PC-9 (cell line): ENCODE data around the gene MRTO4. TPM values are rescaled to one million over a fixed set of nuclear protein-coding genes. Genes with fewer than 3 reads are reported as not detected.
"Not testable (repeated sequence)": the region's sequence is repeated elsewhere in the genome, so short reads cannot be mapped to it uniquely, and the experiment has no call there.

Experiments used
- BruUV-seq: library from RNA; stranded (reverse); fragments of 400-500 nt; replicated peaks from 2 replicates; lab custom pipeline; 2021; lab: Mats Ljungman, UMichigan
- CTCF ChIA-PET: fragments of 300-600 bp; sonication (Branson Sonifier 250); formaldehyde crosslinking; loops from one replicate; lab custom pipeline; 2022; ENCODE audit warnings: antibody characterized with exemption; lab: Charles Lee
- POLR2A ChIA-PET: fragments of 300-600 bp; sonication (Branson Sonifier 250); formaldehyde crosslinking; loops from one replicate; lab custom pipeline; 2022; ENCODE audit warnings: antibody characterized with exemption; ENCODE audit not compliant: unreplicated experiment; lab: Charles Lee
- DNase-seq, 2 experiments: peaks; one replicate each; pipeline versions ENCODE4 v3.0.0 to v3.0.0-alpha.2; 2015 to 2022; ENCODE audit warnings: mixed read lengths in 1 of 2
- H2AFZ ChIP-seq: fragments of 200-600 bp; sonication (generic); 2 replicates; pipeline ENCODE4 v1.8.1; 2017; ENCODE audit warnings: antibody characterized with exemption
- H3F3A ChIP-seq: fragments of 200-600 bp; sonication (generic); 2 replicates; pipeline ENCODE4 v1.8.1; 2017; ENCODE audit warnings: antibody characterized with exemption, mild to moderate bottlenecking, low read depth; ENCODE audit not compliant: insufficient read depth
- H3K27ac ChIP-seq: fragments of 200-600 bp; sonication (generic); 2 replicates; pipeline ENCODE4 v1.6.1; 2016; ENCODE audit warnings: mixed run types
- H3K27me3 ChIP-seq: fragments of 200-600 bp; sonication (generic); 2 replicates; pipeline ENCODE4 v1.6.1; 2016; ENCODE audit warnings: low read depth, mixed run types; ENCODE audit not compliant: insufficient read depth
- H3K36me3 ChIP-seq: fragments of 200-600 bp; sonication (generic); 2 replicates; pipeline ENCODE4 v1.6.1; 2016; ENCODE audit warnings: low read depth, mixed run types
- H3K4me1 ChIP-seq: fragments of 200-600 bp; sonication (generic); replicated peaks from 2 replicates; pipeline ENCODE4 v1.6.1; 2016; ENCODE audit warnings: mixed run types; ENCODE audit not compliant: insufficient read depth
- H3K4me2 ChIP-seq: fragments of 200-600 bp; sonication (generic); 2 replicates; pipeline ENCODE4 v1.6.1; 2017; ENCODE audit warnings: mixed run types
- H3K4me3 ChIP-seq: fragments of 200-600 bp; sonication (generic); 2 replicates; pipeline ENCODE4 v1.6.1; 2016; ENCODE audit warnings: mixed run types
- H3K79me2 ChIP-seq: fragments of 200-600 bp; sonication (generic); 2 replicates; pipeline ENCODE4 v1.6.1; 2017; ENCODE audit warnings: low read depth, mixed run types
- H3K9me2 ChIP-seq: fragments of 200-600 bp; sonication (generic); 2 replicates; pipeline ENCODE4 v1.8.1; 2017; ENCODE audit warnings: mild to moderate bottlenecking; ENCODE audit not compliant: insufficient read depth
- H3K9me3 ChIP-seq: fragments of 200-600 bp; sonication (generic); 2 replicates; pipeline ENCODE4 v1.8.1; 2016; ENCODE audit warnings: low read depth; ENCODE audit not compliant: insufficient read depth
- H4K20me1 ChIP-seq: fragments of 200-600 bp; sonication (generic); 2 replicates; pipeline ENCODE4 v1.8.1; 2017; ENCODE audit not compliant: insufficient read depth
- EZH2 ChIP-seq: fragments of 200-600 bp; sonication (generic); IDR thresholded peaks from 2 replicates; pipeline ENCODE4 v1.8.0; 2017; ENCODE audit warnings: antibody characterized with exemption, low read depth
- intact Hi-C: fragments of 100-400 bp; cut with micrococcal nuclease; formaldehyde crosslinking; loops from one replicate; pipeline ENCODE4 v1.10.0; 2022; ENCODE audit not compliant: unreplicated experiment
- total RNA-seq: library from RNA; stranded (reverse); gene quantifications from 2 replicates; pipeline ENCODE4 v1.2.3, GENCODE V29; 2021
- TF ChIP-seq, protein P1 (sequence below): fragments of 200-600 bp; sonication (generic); conservative IDR thresholded peaks from 2 replicates; pipeline ENCODE4 v1.6.1; 2017; ENCODE audit warnings: mixed run types, antibody characterized with exemption, mild to moderate bottlenecking, moderate library complexity

The MRTO4 gene
- total RNA-seq, 1 experiment from 2014 or later: 29.0 TPM

DNA sequence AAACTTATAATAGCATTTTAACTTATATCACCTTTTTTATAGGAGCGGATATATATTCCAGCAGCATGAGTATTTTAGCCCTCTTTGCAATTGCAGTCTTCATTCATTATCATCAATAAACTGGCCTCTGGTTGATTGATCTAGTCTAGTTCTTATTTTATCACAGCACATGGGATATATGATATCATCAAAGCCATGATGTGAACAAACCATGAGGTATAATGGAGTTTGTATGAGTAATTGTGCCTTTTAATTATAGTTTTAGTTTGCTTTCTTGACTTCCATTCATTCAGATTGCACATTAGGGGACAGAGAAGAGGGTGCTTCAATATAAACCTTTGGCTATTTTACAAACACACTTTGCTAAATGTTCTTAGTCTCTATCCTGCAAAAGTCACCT lies 38.0 kb upstream of the MRTO4 start:
- Histone ChIP-seq H3K9me2 (no peaks in the 10 kb centered on the region), H3K36me3 (peaks cover 11% of the 10 kb centered on the region; the same call in 1 of the 2 replicates), H3K4me1 (peaks cover 15% of the 10 kb centered on the region), H2AFZ (no peak overlapping the region), H3K4me3 (no peak overlapping the region), H4K20me1 (peaks cover 5% of the 10 kb centered on the region), H3K27ac (no peak overlapping the region), H3F3A (peaks cover 11% of the 10 kb centered on the region; the same call in 1 of the 2 replicates), H3K4me2 (no peak overlapping the region), H3K9me3 (no peaks in the 10 kb centered on the region), H3K27me3 (no peaks in the 10 kb centered on the region), H3K79me2 (peaks cover 39% of the 10 kb centered on the region)
- ChIA-PET POLR2A (no interaction called here), CTCF (no interaction called here)
- intact Hi-C loops: no loop called here
- BruUV-seq: no TSS peak
- TF ChIP-seq, protein P1, sequence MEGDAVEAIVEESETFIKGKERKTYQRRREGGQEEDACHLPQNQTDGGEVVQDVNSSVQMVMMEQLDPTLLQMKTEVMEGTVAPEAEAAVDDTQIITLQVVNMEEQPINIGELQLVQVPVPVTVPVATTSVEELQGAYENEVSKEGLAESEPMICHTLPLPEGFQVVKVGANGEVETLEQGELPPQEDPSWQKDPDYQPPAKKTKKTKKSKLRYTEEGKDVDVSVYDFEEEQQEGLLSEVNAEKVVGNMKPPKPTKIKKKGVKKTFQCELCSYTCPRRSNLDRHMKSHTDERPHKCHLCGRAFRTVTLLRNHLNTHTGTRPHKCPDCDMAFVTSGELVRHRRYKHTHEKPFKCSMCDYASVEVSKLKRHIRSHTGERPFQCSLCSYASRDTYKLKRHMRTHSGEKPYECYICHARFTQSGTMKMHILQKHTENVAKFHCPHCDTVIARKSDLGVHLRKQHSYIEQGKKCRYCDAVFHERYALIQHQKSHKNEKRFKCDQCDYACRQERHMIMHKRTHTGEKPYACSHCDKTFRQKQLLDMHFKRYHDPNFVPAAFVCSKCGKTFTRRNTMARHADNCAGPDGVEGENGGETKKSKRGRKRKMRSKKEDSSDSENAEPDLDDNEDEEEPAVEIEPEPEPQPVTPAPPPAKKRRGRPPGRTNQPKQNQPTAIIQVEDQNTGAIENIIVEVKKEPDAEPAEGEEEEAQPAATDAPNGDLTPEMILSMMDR: no peak
- no peak for TF ChIP-seq EZH2
- DNase-seq: no peak

DNA sequence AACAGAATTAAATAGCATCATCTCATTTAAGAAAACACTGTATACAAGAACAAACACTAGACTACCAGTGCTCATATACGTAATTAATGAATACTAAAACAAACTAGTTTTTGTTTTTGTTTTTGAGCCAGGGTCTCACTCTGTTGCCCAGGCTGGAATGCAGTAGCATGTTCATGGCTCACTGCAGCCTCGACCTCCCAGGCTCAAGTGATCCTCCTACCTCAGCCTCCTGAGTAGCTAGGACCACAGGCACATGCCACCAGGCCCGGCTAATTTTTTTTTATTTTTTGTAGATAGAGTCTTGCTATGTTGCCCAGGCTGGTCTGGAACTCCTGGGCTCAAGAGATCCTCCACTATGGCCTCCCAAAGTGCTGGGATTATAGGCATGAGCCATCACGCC lies 35.0 kb upstream of the MRTO4 start:
- peaks cover 14% of the 10 kb centered on the region; the same call in 1 of the 2 replicates for H3K36me3 ChIP-seq

DNA sequence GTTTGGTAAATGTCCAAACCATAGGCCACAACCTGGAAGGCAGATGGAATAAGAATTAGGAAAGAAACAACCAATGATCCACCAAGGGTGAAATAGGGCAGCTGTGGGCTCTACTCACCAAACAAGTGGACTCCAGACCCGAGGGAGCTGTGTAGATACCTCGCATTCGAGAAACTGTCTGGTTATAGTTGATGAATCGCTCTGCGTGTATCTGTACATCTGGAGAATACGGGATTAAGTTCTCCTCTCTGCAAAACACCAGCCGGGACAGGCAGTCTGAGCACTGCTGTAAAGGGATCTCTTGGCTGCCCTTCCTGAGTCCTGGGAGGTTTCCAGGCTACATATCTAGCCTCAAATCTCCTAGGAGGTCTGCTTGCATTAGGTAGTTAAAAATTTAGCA lies 32.2 kb upstream of the MRTO4 start:
- Histone ChIP-seq H3K27ac (no peak overlapping the region), H3K9me2 (no peaks in the 10 kb centered on the region), H2AFZ (no peak overlapping the region), H3K79me2 (no peaks in the 10 kb centered on the region), H3K9me3 (no peaks in the 10 kb centered on the region), H3K4me3 (no peak overlapping the region), H3F3A (no peaks in the 10 kb centered on the region), H3K4me2 (no peak overlapping the region), H4K20me1 (no peaks in the 10 kb centered on the region), H3K27me3 (no peaks in the 10 kb centered on the region), H3K4me1 (no peaks in the 10 kb centered on the region), H3K36me3 (peaks cover 14% of the 10 kb centered on the region; the same call in 1 of the 2 replicates)
- DNase-seq: no peak
- TF ChIP-seq EZH2: no peak
- TF ChIP-seq, protein P1: no peak
- ChIA-PET CTCF (no interaction called here), POLR2A (no interaction called here)
- BruUV-seq: no TSS peak
- intact Hi-C loops: no loop called here

More for the DNA sequence above, 35.0 kb upstream of the MRTO4 start:
- H3K4me1 ChIP-seq, H3K9me3 ChIP-seq, H2AFZ ChIP-seq, intact Hi-C loops, H3K27ac ChIP-seq, BruUV-seq, H3K4me2 ChIP-seq, H3F3A ChIP-seq, H3K9me2 ChIP-seq, H3K27me3 ChIP-seq, DNase-seq, POLR2A ChIA-PET, H3K4me3 ChIP-seq, H4K20me1 ChIP-seq: not testable (repeated sequence)
- CTCF ChIA-PET: interaction anchor here (0.6 kb wide), 1 partner anchor 125 kb away, joined by 8 read pairs; no protein-coding TSS in a partner anchor
- H3K79me2 ChIP-seq: peaks cover 14% of the 10 kb centered on the region
